GM13977 (cell line): ENCODE data around the gene TAS2R8.

ENCODE experiments used
- DNase-seq: peaks from one replicate; pipeline ENCODE4 v3.0.0; 2012; ENCODE audit warnings: low spot score
- CTCF ChIP-seq: IDR thresholded peaks from 2 replicates; pipeline ENCODE4 v1.5.1; 2012; ENCODE audit warnings: mild to moderate bottlenecking, control low read depth; ENCODE audit not compliant: insufficient read depth; ENCODE audit errors: extremely low read depth, missing control alignments
- in situ Hi-C: fragments of 300-500 bp; cut with MboI; formaldehyde crosslinking; loops from one replicate; pipeline ENCODE4 v1.12.0; 2022; ENCODE audit warnings: low sequenced_read_pairs, low pct_unique_long_range_greater_than_20kb, mixed read lengths, inconsistent platforms; ENCODE audit not compliant: unreplicated experiment

The TAS2R8 gene

DNA sequence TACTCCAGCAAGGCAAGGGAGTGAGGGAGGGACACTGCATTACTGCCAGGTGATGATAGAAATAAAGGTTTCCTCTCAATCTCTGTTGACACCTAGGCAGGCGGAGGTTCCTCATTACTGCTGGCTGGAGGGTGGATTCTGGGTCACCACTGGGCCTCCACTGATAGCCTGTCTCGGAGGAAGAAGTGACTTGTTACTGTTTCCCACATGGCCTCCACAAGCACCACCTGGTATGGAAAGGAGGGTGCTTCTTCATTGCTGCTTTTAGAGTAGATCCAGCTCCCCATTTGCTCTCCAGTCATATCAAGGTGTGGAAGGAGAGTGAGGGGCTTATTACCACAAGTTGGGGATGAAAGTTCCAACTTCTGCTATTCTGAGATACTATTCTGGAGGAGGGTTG, 35.8 kb upstream of the TAS2R8 start:
- no peak for DNase-seq
- in situ Hi-C loops = no loop called here
- TF ChIP-seq CTCF = no peak

DNA sequence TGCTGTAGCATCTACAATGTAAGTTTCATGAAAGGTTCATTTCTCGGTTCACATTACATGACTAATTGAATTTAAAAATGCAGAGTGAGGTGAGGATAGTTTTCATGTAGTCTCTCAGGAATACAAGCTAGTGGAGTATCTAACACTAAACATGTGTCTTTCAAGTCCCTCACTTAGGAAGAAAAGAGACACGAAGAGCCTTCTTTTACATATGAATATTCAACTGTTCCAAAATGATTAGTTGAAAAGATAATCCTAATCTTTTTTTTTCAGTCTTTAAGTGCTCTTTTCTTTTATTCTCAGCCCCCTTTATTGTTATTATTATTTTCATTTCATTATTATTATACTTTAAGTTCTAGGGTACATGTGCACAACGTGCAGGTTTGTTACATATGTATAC, 31.4 kb upstream of the TAS2R8 start:
- in situ Hi-C loops = no loop called here
- DNase-seq = no peak
- no peak for TF ChIP-seq CTCF

DNA sequence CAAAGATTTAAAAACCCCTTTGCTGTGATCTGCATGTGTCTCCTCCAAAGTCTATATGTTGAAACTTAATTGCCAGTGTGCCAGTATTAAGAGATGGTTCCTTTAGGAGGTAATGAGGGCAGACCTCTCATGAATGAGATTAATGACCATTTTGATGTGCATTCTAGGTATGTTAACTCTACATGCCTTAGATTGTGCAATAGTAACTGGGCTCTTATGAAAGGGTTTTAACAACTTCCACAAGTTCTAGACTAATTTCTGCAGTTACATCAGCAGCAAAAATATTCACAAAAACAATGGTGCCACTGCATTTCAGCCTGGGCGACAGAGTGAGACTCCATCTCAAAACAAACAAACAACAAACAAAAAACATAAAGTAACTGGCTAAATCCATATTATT, 22.9 kb upstream of the TAS2R8 start:
- TF ChIP-seq CTCF = no peak
- DNase-seq = no peak
- in situ Hi-C loops = no loop called here

DNA sequence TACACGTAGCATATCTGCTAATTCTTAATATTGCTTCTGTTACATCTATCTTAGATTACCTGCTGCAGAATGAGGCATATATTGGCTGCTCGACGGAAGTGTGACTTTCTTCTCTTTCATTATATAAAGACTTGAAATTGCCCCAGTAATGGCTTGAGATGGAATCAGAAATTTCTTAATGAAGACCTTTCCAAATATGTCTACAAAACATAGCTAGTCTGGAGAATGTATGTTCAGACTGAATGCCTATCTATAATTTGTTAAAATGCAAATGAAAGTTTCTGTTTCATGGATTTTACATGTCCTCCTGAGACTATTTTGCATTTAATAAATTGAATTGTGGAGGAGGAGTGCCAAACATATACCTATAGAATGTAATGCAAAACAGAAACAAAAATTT, 19.2 kb upstream of the TAS2R8 start, which contains the start of gene TAS2R10:
Gene TAS2R10, minus strand, starts transcription at position 101 of the 400 bp plus-strand sequence. Its CDS starts 89 bp downstream, at position 12.
- in situ Hi-C loops = no loop called here
- DNase-seq = no peak
- no peak for TF ChIP-seq CTCF

- DNase-seq = no peak
- TF ChIP-seq CTCF = no peak
- in situ Hi-C loops = no loop called here
Observed at GRCh38 chr12:10824957-10825356, 17.9 kb upstream of the TAS2R8 start.

DNA sequence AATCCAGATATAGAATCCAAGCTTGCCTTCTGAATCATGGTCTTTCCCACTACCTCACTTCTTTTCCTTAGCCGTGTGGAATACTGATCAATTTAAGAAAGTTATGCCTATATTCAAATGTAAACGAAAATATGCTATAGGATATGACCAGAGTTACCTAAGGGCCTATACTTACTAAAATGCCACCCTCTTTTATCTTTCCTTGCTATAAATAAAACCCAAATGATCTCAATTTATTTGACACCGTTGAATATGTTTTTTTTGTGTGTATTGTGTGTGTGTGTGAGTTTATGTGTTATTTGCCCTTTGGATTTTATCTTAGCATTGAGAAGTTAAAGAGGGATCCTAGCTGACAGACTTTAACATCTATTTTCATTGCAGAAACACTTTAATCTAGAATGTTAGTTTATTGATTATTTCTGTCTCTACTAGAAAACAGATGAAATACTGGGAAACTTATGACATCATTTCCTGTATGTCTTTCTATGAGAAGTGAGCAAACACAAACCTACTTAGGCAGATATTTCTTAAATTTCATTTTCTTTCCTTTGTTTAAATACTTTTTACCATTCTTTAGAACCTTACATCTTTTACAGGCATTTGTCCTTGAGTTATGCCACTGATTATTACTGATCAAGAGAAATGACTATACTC, 4.9 kb upstream of the TAS2R8 start:
- TF ChIP-seq CTCF = no peak
- DNase-seq = no peak
- in situ Hi-C loops = no loop called here

GRCh38 chr12:10810068-10810467, 3.0 kb upstream of the TAS2R8 start, which contains the start of gene TAS2R9:
TAS2R9 (minus strand) TSS chr12:10810168; CDS start chr12:10810075, 93 bp downstream.
- no peak for TF ChIP-seq CTCF
- in situ Hi-C loops = no loop called here

More at GRCh38 chr12:10810068-10810467, 3.0 kb upstream of the TAS2R8 start, which contains the start of gene TAS2R9:
- DNase-seq = no peak
